ENCODE data around the gene ASPHD1.
A peak's percentile ranks its signal among the peaks of the same experiment; 100 is the strongest.

- TF ChIP-seq CTCF (IDR thresholded peaks at IDR 0.05) (peak in 1 of 2 donors; percentile 14), POLR2AphosphoS5 (IDR thresholded peaks at IDR 0.05) (no peak)
Observed at GRCh38 chr16:29943846-29944799, 43.8 kb downstream of the ASPHD1 start.

Data from suprapubic skin (tissue), 3 donors.